ENCODE results near the gene EFNB3. TPM values are rescaled to one million over a fixed set of nuclear protein-coding genes. Genes with fewer than 3 reads are reported as not detected.

Gene EFNB3
- total and polyA plus RNA-seq, 2 experiments from 2014 or later: 70.3 to 72.0 TPM

- Histone ChIP-seq H3K9me3 (ENCODE audit: low read depth) (no peaks in the 10 kb centered on the region), H3K4me3 (no peak overlapping the region), H3K27ac (no peak overlapping the region), H3K36me3 (peaks cover 4% of the 10 kb centered on the region), H3K27me3 (no peaks in the 10 kb centered on the region), H3K4me1 (ENCODE audit: low read depth) (peaks cover 20% of the 10 kb centered on the region)
- no peak for TF ChIP-seq CTCF (IDR thresholded peaks at IDR 0.05; ENCODE audit: low read depth, low read length)
- no peak for DNase-seq (ENCODE audit: low read depth in 1 of 2, low spot score in 1 of 2)
Measured at GRCh38 chr17:7702776-7703175, 2.2 kb upstream of the EFNB3 start.

- TF ChIP-seq CTCF (IDR thresholded peaks at IDR 0.05; ENCODE audit: low read depth, low read length): no peak
- peak overlapping the region; percentile 70 for H3K27ac ChIP-seq
- DNase-seq (ENCODE audit: low read depth in 1 of 2, low spot score in 1 of 2): peak; percentile 73 to 94
Measured at GRCh38 chr17:7703584-7704479, 1.2 kb upstream of the EFNB3 start.

GRCh38 chr17:7705269-7706255, 560 bp downstream of the EFNB3 start:
- Histone ChIP-seq H3K4me1 (ENCODE audit: low read depth) (peaks cover 20% of the 10 kb centered on the region), H3K27ac (peak overlapping the region; percentile 75), H3K9me3 (ENCODE audit: low read depth) (no peaks in the 10 kb centered on the region), H3K4me3 (peak overlapping the region; percentile 85), H3K36me3 (peaks cover 4% of the 10 kb centered on the region), H3K27me3 (no peaks in the 10 kb centered on the region)
- TF ChIP-seq CTCF (IDR thresholded peaks at IDR 0.05; ENCODE audit: low read depth, low read length): no peak
- DNase-seq (ENCODE audit: low read depth in 1 of 2, low spot score in 1 of 2): peak in 1 of 2 donors; percentile 84

More at GRCh38 chr17:7703584-7704479, 1.2 kb upstream of the EFNB3 start:
- H3K4me1 ChIP-seq (ENCODE audit: low read depth): peaks cover 20% of the 10 kb centered on the region
- no peaks in the 10 kb centered on the region for H3K9me3 ChIP-seq (ENCODE audit: low read depth)
- H3K36me3 ChIP-seq: peaks cover 4% of the 10 kb centered on the region
- H3K27me3 ChIP-seq: no peaks in the 10 kb centered on the region
- H3K4me3 ChIP-seq: peak overlapping the region; percentile 85

GRCh38 chr17:7706631-7707354, 1.8 kb downstream of the EFNB3 start:
- peaks cover 20% of the 10 kb centered on the region for H3K4me1 ChIP-seq (ENCODE audit: low read depth)
- no peak for TF ChIP-seq CTCF (IDR thresholded peaks at IDR 0.05; ENCODE audit: low read depth, low read length)
- H3K36me3 ChIP-seq: no peaks in the 10 kb centered on the region
- H3K27me3 ChIP-seq: no peaks in the 10 kb centered on the region
- H3K9me3 ChIP-seq (ENCODE audit: low read depth): no peaks in the 10 kb centered on the region
- peak overlapping the region; percentile 85 for H3K4me3 ChIP-seq
- DNase-seq (ENCODE audit: low read depth in 1 of 2, low spot score in 1 of 2): no peak
- H3K27ac ChIP-seq: peak overlapping the region; percentile 75

- Histone ChIP-seq H3K4me1 (ENCODE audit: low read depth) (peaks cover 20% of the 10 kb centered on the region), H3K36me3 (no peaks in the 10 kb centered on the region), H3K27me3 (no peaks in the 10 kb centered on the region), H3K4me3 (no peak overlapping the region), H3K27ac (no peak overlapping the region), H3K9me3 (ENCODE audit: low read depth) (no peaks in the 10 kb centered on the region)
- no peak for TF ChIP-seq CTCF (IDR thresholded peaks at IDR 0.05; ENCODE audit: low read depth, low read length)
- DNase-seq (ENCODE audit: low read depth in 1 of 2, low spot score in 1 of 2): no peak
Measured at GRCh38 chr17:7707446-7707845, 2.4 kb downstream of the EFNB3 start.

Measured in cardiac muscle cell (in vitro differentiated cells and primary cell).